ENCODE results near the gene CTU2.

CTU2 gene

GRCh38 chr16:88697831-88698615 is 8.3 kb upstream of the CTU2 start:
- DNase-seq = no peak

GRCh38 chr16:88698646-88699045 is 7.7 kb upstream of the CTU2 start:
- no peak for DNase-seq

- DNase-seq = no peak
Measured at GRCh38 chr16:88699180-88699579, 7.1 kb upstream of the CTU2 start.

GRCh38 chr16:88700322-88700635 is 6.0 kb upstream of the CTU2 start:
- no peak for DNase-seq

- DNase-seq = peak; percentile 73
Measured at GRCh38 chr16:88700636-88701482, 5.4 kb upstream of the CTU2 start.

- DNase-seq = no peak
Measured at GRCh38 chr16:88701581-88702370, 4.5 kb upstream of the CTU2 start.

GRCh38 chr16:88702371-88703210 is 3.7 kb upstream of the CTU2 start:
- DNase-seq = no peak

- DNase-seq = no peak
Measured at GRCh38 chr16:88703486-88704309, 2.6 kb upstream of the CTU2 start.

GRCh38 chr16:88705076-88705684 is 1.1 kb upstream of the CTU2 start:
- DNase-seq = no peak

- no peak for DNase-seq
Measured at GRCh38 chr16:88705801-88706228, 488 bp upstream of the CTU2 start.

- no peak for DNase-seq
Measured at GRCh38 chr16:88706965-88707826, 893 bp downstream of the CTU2 start.

GRCh38 chr16:88710556-88710955 is 4.3 kb downstream of the CTU2 start:
- DNase-seq = no peak

GRCh38 chr16:88711750-88712340 is 5.5 kb downstream of the CTU2 start:
- no peak for DNase-seq

GRCh38 chr16:88712362-88712979 is 6.2 kb downstream of the CTU2 start:
- DNase-seq = no peak

GRCh38 chr16:88713054-88713453 is 6.8 kb downstream of the CTU2 start:
- DNase-seq = no peak

- DNase-seq = no peak
Measured at GRCh38 chr16:88713568-88714419, 7.5 kb downstream of the CTU2 start.

- DNase-seq = no peak
Measured at GRCh38 chr16:88714420-88715302, 8.4 kb downstream of the CTU2 start.
